HG03521 (cell line): ENCODE measurements around the gene CNTN2.

ENCODE experiments used
- ATAC-seq: cut with Tn5 transposase; IDR thresholded peaks from one replicate; pipeline ENCODE4 v1.9.1; 2021; ENCODE audit warnings: mild to moderate bottlenecking, moderate library complexity; ENCODE audit not compliant: unreplicated experiment

CNTN2 gene

GRCh38 chr1:205042911-205043806 is at the start of gene CNTN2:
CNTN2 (plus strand) TSS chr1:205043212; CDS start chr1:205053186, 9,974 bp downstream.
- ATAC-seq: no peak

- no peak for ATAC-seq
Measured at GRCh38 chr1:204994086-204994862, 48.7 kb upstream of the CNTN2 start.

GRCh38 chr1:204996981-204997380 is 46.0 kb upstream of the CNTN2 start:
- no peak for ATAC-seq

- no peak for ATAC-seq
Measured at GRCh38 chr1:204997591-204998355, 45.2 kb upstream of the CNTN2 start.

- no peak for ATAC-seq
Measured at GRCh38 chr1:205001162-205001561, 41.9 kb upstream of the CNTN2 start.

- no peak for ATAC-seq
Measured at GRCh38 chr1:205002705-205003104, 40.3 kb upstream of the CNTN2 start.

GRCh38 chr1:205003358-205004131 is 39.5 kb upstream of the CNTN2 start:
- no peak for ATAC-seq

GRCh38 chr1:205004351-205004750 is 38.7 kb upstream of the CNTN2 start:
- no peak for ATAC-seq

GRCh38 chr1:205008896-205009295 is 34.1 kb upstream of the CNTN2 start:
- no peak for ATAC-seq

- no peak for ATAC-seq
Measured at GRCh38 chr1:205009670-205010069, 33.3 kb upstream of the CNTN2 start.

GRCh38 chr1:205012391-205013140 is 30.4 kb upstream of the CNTN2 start:
- ATAC-seq: no peak

GRCh38 chr1:205013683-205014367 is 29.2 kb upstream of the CNTN2 start:
- no peak for ATAC-seq

- no peak for ATAC-seq
Measured at GRCh38 chr1:205014783-205015182, 28.2 kb upstream of the CNTN2 start.

GRCh38 chr1:205015241-205015640 is 27.8 kb upstream of the CNTN2 start:
- ATAC-seq: no peak

GRCh38 chr1:205016075-205016474 is 26.9 kb upstream of the CNTN2 start:
- ATAC-seq: no peak

- no peak for ATAC-seq
Measured at GRCh38 chr1:205016584-205016983, 26.4 kb upstream of the CNTN2 start.

- ATAC-seq: no peak
Measured at GRCh38 chr1:205017001-205017400, 26.0 kb upstream of the CNTN2 start.

GRCh38 chr1:205017766-205018165 is 25.2 kb upstream of the CNTN2 start:
- ATAC-seq: no peak

- ATAC-seq: no peak
Measured at GRCh38 chr1:205018381-205018780, 24.6 kb upstream of the CNTN2 start.
